ENCODE results near the gene RBM20.

RBM20 gene

GRCh38 chr10:110872145-110872983, 228.2 kb downstream of the RBM20 start:
- DNase-seq (ENCODE audit: low read depth) = no peak
- peak; percentile 27 for TF ChIP-seq CTCF (conservative IDR thresholded peaks at IDR 0.05; ENCODE audit: low read depth, low read length)
- peak overlapping the region; percentile 76 for H3K4me3 ChIP-seq (ENCODE audit: low read length)

GRCh38 chr10:110872984-110873923, 229.1 kb downstream of the RBM20 start:
- peak overlapping the region; percentile 76 for H3K4me3 ChIP-seq (ENCODE audit: low read length)
- no peak for TF ChIP-seq CTCF (conservative IDR thresholded peaks at IDR 0.05; ENCODE audit: low read depth, low read length)
- no peak for DNase-seq (ENCODE audit: low read depth)

- H3K4me3 ChIP-seq (ENCODE audit: low read length) = peak overlapping the region; percentile 76
- no peak for DNase-seq (ENCODE audit: low read depth)
- TF ChIP-seq CTCF (conservative IDR thresholded peaks at IDR 0.05; ENCODE audit: low read depth, low read length) = no peak
Measured at GRCh38 chr10:110873951-110874350, 229.8 kb downstream of the RBM20 start.

GRCh38 chr10:110876000-110876399, 231.9 kb downstream of the RBM20 start:
- TF ChIP-seq CTCF (conservative IDR thresholded peaks at IDR 0.05; ENCODE audit: low read depth, low read length) = no peak

GRCh38 chr10:110876788-110877187, 232.7 kb downstream of the RBM20 start:
- no peak for TF ChIP-seq CTCF (conservative IDR thresholded peaks at IDR 0.05; ENCODE audit: low read depth, low read length)
- no peak for DNase-seq (ENCODE audit: low read depth)
- no peak overlapping the region for H3K4me3 ChIP-seq (ENCODE audit: low read length)

More at GRCh38 chr10:110876000-110876399, 231.9 kb downstream of the RBM20 start:
- no peak overlapping the region for H3K4me3 ChIP-seq (ENCODE audit: low read length)
- no peak for DNase-seq (ENCODE audit: low read depth)

- H3K4me3 ChIP-seq (ENCODE audit: low read length) = no peak overlapping the region
- TF ChIP-seq CTCF (conservative IDR thresholded peaks at IDR 0.05; ENCODE audit: low read depth, low read length) = no peak
- no peak for DNase-seq (ENCODE audit: low read depth)
Measured at GRCh38 chr10:110880012-110880411, 235.9 kb downstream of the RBM20 start.

Data from retinal pigment epithelial cell (primary cell).